GM18507 (cell line): Measurements from ENCODE around the gene DPYD.

Experiments used
- DNase-seq: peaks from one replicate; pipeline ENCODE4 v3.0.0; 2011; ENCODE audit warnings: low read depth; ENCODE audit not compliant: insufficient read length; ENCODE audit errors: extremely low spot score
- FAIRE-seq: peaks from 2 replicates; lab custom pipeline; 2011; peaks lifted over from hg19 to GRCh38; lab: Jason Lieb, UNC

The DPYD gene

DNA sequence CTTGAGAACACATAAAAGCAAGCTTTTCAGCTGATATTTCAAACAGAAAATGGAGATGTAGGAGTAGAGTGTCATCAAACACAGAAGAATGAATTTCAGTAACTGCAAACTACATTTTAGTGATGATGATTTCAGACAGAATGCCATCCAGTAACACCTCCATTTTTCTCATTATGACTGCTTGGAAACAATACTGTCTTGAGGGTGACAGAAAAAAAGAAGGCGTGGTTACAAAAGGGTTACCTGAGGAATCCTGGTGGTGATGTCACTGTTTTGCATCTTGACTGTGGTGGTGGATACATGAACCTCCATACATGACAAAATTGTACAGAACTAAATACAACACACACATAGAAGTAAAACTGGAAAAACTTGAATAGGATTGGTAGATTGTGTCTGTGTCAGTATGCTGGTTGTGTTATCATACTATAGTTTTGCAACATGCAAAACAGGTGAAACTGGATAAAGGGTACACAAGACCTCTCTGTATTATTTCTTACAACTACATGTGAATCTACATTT is 823.4 kb downstream of the DPYD start:
- DNase-seq (no peak), FAIRE-seq (no peak)

- FAIRE-seq: no peak
- DNase-seq: no peak
Observed at GRCh38 chr1:97095764-97096163, 825.1 kb downstream of the DPYD start.

GRCh38 chr1:97094247-97094972 is 826.4 kb downstream of the DPYD start:
- FAIRE-seq: no peak
- DNase-seq: no peak

DNA sequence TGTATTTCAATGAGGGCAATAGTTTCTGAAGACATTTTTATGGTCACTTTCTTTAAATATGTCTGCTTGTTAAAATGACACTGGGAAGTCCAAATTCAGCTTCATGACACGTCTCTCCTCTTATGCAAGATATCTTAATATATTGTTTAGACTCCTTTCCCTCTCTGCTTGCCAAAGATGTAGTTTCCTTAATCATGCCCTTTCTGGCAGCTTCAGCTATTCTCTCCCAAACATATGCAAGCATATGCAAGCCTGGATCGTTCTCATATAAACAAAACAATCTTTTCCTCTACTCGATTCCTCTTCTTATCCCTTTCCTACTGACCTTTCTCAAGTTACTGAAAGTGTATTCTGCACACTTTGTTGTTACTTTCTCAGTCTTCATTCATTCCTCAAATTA is 827.1 kb downstream of the DPYD start:
- no peak for FAIRE-seq
- no peak for DNase-seq

DNA sequence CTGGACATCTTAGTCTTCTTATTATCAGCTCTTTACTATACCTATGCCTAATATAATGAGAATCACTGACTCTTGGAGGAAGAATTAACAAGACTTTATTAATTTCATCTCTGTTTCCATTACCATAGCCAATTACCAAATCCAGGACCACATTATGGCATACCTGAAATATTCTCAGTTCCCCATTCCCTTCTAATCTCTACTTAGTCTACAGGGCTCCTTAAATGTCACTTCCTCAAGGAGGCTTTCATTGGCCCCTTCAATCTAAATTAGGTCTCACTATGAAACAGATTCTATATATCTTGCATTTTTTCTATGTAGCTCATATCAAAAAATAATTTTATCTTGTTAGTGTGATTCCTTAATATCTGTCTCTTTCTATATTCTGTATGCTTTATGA is 828.0 kb downstream of the DPYD start:
- DNase-seq (no peak), FAIRE-seq (no peak)

GRCh38 chr1:97091679-97092078 is 829.2 kb downstream of the DPYD start:
- DNase-seq (no peak), FAIRE-seq (no peak)

DNA sequence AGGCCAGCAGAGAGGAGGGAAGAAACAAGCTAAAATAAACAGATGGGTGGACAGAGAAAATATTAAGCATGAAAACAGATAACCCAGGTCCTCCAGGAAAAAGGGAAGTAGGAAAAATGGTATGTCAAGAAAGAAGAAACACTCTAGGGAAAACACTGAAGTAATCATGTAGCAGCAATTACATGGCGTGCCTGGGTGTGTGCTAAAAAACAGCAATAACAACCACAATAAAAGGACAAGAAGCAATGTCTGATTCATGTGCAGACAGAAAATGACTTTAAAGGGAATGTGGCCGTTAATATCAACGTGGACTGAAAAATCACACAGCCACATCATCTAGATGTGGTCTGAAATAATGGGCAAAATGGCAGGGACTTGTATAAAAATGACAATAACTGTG is 829.6 kb downstream of the DPYD start:
- DNase-seq: no peak
- FAIRE-seq: no peak

GRCh38 chr1:97090725-97091124 is 830.1 kb downstream of the DPYD start:
- DNase-seq (no peak), FAIRE-seq (no peak)

- FAIRE-seq (no peak), DNase-seq (no peak)
Observed at GRCh38 chr1:97089173-97089572, 831.7 kb downstream of the DPYD start.

GRCh38 chr1:97088391-97088790 is 832.4 kb downstream of the DPYD start:
- DNase-seq (no peak), FAIRE-seq (no peak)

- DNase-seq: no peak
- no peak for FAIRE-seq
Observed at GRCh38 chr1:97084546-97084945, 836.3 kb downstream of the DPYD start.

DNA sequence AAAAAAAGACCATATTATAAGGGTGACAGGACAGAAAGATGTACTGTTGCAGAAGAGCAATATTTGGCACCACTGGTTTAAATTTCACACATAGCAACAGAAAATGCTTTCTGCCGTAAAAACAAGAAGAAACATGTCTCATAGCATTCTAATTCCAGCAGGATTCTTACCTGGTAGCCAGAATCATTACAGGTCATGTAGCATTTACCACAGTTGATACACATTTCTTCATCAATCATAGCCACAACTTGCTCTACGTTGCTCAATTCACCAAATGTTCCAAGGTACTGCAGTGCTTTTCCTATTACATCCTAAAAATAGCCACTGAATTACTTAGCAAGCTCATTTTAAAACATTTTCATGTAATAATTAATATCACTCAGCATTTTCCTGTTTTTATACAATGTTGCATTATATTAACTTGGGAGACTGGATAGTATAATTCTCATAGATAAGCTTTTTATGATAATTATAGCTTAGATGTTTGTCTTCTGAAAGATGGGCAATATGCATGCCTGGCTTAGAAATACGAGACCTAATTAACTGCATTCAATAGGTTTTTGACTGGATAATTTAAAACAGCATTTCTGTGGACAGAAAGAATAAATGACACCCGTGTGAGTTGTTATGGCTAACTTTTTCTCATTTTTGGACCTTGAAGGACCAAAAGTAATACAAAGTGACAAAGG is 838.5 kb downstream of the DPYD start:
- no peak for DNase-seq
- no peak for FAIRE-seq

GRCh38 chr1:97078872-97079271 is 842.0 kb downstream of the DPYD start:
- no peak for DNase-seq
- FAIRE-seq: no peak

DNA sequence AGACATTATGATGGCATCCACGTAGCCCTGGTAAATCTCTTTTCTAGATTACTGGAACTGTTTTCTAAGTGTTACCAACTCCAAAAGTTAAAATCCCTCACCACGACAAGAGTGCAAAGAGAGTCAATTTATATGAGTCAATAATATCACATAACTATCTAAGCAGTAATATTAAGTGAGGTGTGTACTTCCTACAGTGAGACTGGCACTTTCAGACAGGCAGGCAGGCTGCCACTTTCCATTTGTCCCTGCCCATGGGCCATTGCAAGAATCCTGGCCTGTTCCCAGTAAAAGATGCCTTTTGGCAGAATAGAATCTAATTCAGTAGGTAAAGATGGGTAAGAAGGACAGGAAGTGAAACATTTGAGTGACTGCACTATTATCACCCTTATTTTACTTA is 843.6 kb downstream of the DPYD start:
- no peak for FAIRE-seq
- DNase-seq: no peak

DNA sequence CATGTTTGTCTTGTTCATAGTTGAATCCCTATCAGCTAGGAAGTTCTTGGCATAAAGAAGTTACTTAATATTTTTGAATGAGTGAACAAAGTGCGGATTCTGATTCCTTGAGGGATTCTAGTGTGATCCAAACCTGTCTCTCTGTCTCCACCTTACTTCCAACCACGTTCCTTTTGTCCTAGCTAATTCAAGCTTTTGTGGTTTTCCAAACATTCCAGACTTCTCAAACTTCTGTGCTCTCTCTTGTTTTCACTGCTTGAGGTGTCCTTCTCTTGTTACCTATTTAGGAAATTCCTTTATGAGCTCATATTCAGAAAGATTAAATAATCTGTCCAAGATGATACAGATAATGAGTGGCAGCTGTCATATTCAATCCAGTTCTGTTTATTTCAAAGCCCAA is 846.1 kb downstream of the DPYD start:
- DNase-seq: no peak
- no peak for FAIRE-seq

DNA sequence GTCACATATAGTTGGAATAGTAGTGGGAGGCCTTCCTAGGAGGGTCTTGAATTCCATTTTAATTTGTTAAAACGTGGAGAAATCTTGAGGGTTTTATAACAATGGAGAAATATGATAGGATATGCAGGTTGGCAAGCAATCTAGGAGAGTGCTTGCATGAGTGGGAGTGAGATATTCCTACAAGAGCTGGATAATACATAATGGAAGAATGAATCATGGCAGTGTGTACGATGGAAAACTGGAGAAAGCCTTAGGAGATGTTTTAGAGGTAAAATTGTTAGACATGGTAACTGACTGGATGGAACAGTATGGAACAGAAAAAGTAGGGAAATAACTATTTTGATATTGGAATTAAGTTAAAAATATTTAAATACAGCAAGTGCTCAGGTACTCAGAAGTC is 846.9 kb downstream of the DPYD start:
- DNase-seq (no peak), FAIRE-seq (no peak)

DNA sequence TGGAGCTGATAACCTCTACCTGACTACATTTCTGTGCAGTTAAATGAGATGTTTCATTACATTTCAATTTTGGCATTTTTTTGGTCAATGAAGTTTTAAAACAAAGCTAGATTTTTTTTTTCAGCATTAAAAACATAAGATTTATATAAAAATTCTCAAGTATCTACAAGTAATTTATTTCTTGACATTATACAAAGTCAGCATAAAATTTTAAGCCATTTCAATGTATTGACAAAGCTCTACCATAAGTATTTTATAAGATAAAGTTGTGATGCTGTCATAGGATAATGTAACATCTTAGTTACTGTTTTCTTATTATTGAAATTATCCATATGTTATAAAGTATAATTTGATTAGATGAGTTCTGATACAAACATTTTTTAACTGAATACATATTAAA is 847.7 kb downstream of the DPYD start:
- FAIRE-seq (no peak), DNase-seq (no peak)

DNA sequence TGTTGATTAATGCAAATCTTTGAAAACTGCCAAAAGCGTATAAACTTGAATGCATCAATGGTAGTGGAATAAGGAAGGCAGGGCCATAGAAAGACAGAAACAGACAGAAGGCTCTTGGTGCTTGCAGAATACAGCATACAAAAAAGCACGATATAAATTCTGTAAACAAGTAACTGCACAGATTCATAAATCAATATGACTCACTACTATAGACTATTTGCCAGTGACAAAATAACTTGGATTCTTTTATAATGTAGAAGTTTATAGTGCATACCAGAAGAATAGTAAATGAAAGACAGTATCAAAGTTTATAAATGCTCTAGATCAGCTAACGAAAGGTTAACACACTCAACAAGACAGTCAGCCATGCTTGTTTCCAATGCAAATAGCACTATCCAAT is 849.7 kb downstream of the DPYD start:
- DNase-seq (no peak), FAIRE-seq (no peak)

DNA sequence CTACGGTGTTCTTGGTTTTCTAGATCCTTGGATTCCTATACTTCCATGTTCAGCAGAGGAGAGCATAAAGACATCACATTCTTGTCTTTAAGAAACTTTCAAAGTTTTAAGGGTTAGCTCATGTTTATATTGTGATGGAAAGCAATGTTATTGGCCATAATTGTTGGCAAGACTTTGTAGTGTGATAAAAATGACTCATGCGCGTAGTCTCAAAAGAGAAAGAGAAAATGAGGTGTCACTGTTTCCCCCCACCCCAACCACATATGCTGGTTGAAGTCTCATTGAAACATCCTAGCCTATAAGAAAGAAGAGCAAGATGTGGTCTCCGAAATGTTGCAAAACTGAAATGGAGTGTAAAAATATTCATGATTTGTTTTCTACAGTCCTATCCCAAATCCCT is 850.5 kb downstream of the DPYD start:
- DNase-seq (no peak), FAIRE-seq (no peak)

GRCh38 chr1:97069312-97069711 is 851.5 kb downstream of the DPYD start:
- DNase-seq: no peak
- no peak for FAIRE-seq

DNA sequence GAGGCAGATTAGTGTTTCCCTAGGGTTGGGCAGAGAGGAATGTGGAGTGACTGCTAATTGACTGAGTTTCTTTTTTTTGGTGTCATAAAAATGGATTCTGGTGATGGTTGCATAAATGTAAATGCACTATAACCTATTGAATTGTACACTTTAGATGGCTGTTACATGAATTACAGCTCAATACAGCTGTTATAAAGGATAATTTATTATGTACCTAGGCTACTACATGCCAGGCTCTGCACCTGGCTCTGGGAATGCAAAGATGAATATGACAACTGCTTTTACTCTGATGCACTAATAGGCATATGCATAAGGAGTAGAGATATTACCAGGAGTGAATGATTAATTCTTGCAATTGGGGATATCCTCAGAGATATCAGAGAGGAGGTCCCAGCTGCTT is 854.0 kb downstream of the DPYD start:
- FAIRE-seq: no peak
- DNase-seq: no peak
